Neutrophil (primary cell): Measurements from ENCODE around the gene IPCEF1.
A peak's percentile ranks its signal among the peaks of the same experiment; 100 is the strongest.

Experiments
- H3K27ac ChIP-seq: fragments of 200-600 bp; sonication (generic); 2 replicates; pipeline ENCODE4 v1.5.1; 2016; ENCODE audit warnings: mild to moderate bottlenecking, moderate library complexity
- H3K27me3 ChIP-seq: fragments of 200-600 bp; sonication (generic); 2 replicates; pipeline ENCODE4 v1.6.0; 2016; ENCODE audit warnings: mild to moderate bottlenecking
- H3K36me3 ChIP-seq: fragments of 200-600 bp; sonication (generic); 2 replicates; pipeline ENCODE4 v1.5.1; 2017
- H3K4me1 ChIP-seq, 2 experiments: fragments of 200-600 bp in 1 of 2; sonication (generic) in 1 of 2; 1 replicate in 1 of 2; 2 replicates in 1 of 2; pipeline versions ENCODE4 v1.5.1 to v1.6.1; 2013 to 2016; ENCODE audit warnings: low read depth in 1 of 2, low read length in 1 of 2, mild to moderate bottlenecking in 1 of 2, moderate library complexity in 1 of 2; ENCODE audit not compliant: control insufficient read depth in 1 of 2, insufficient read depth in 1 of 2
- H3K4me3 ChIP-seq, 2 experiments: fragments of 200-600 bp in 1 of 2; sonication (generic) in 1 of 2; 1 replicate in 1 of 2; 2 replicates in 1 of 2; pipeline ENCODE4 v1.5.1; 2013 to 2016; ENCODE audit warnings: low read depth in 1 of 2, low read length in 1 of 2, mild to moderate bottlenecking in 1 of 2, moderate library complexity in 1 of 2
- H3K9me3 ChIP-seq: fragments of 200-600 bp; sonication (generic); 2 replicates; pipeline ENCODE4 v1.5.1; 2016
- CTCF ChIP-seq: fragments of 200-600 bp; sonication (generic); IDR thresholded peaks from 2 replicates; pipeline ENCODE4 v1.5.1; 2016; ENCODE audit warnings: antibody characterized with exemption

The IPCEF1 gene

GRCh38 chr6:154227862-154228520, 128.6 kb downstream of the IPCEF1 start:
- H3K27ac ChIP-seq, result peak overlapping the region; percentile 21
- H3K4me3 ChIP-seq, result no peak overlapping the region
- no peaks in the 10 kb centered on the region for H3K27me3 ChIP-seq
- TF ChIP-seq CTCF, result no peak
- peaks cover 15% of the 10 kb centered on the region for H3K36me3 ChIP-seq
- H3K9me3 ChIP-seq, result no peaks in the 10 kb centered on the region
- peaks cover 0 to 8% of the 10 kb centered on the region in 2 experiments for H3K4me1 ChIP-seq

DNA sequence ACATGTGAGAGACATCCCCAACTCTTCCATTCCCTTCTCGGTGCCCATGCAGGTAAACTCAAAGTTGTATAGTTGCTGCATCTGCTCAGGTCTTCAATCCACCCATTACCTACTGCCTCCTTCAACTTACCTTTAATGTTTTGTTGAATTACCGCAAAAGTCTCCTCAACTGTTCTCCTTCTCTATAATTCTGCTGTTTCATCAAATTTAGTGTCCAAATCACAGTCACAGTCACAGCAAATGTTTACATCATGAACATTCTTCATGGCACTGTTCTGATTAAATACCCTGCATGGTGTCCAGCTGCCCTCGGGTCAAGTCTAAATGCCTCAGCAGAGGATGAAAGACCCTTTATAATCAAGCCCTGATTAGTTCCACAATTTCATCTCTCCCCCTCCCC, 130.1 kb downstream of the IPCEF1 start:
- no peaks in the 10 kb centered on the region for H3K27me3 ChIP-seq
- H3K9me3 ChIP-seq, result no peaks in the 10 kb centered on the region
- H3K36me3 ChIP-seq, result peaks cover 30% of the 10 kb centered on the region
- TF ChIP-seq CTCF, result no peak
- H3K4me1 ChIP-seq, result peaks cover 0 to 8% of the 10 kb centered on the region in 2 experiments
- H3K4me3 ChIP-seq, result no peak overlapping the region
- H3K27ac ChIP-seq, result no peak overlapping the region

DNA sequence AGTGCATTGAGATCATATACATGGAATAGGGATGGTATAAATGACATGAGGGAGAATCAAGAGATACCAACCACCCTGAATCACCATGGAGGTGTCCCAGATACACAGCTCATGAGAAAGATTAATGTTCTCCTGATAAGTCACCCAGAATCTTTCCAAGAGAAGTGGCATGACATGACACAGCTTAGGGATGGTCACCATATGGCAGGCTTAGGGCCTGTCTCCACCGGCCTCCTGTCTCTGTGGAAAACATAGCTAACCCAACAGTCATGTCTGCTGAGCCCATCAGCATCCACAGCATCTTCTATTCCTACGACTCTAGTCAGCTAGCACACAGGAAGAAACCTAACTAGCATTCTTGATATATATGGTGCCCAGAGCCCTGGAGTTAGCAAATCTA, 133.3 kb downstream of the IPCEF1 start:
- Histone ChIP-seq H3K4me3 (no peak overlapping the region), H3K4me1 (no peaks in the 10 kb centered on the region), H3K9me3 (no peaks in the 10 kb centered on the region), H3K27me3 (no peaks in the 10 kb centered on the region), H3K36me3 (peaks cover 54% of the 10 kb centered on the region), H3K27ac (no peak overlapping the region)
- no peak for TF ChIP-seq CTCF

- H3K9me3 ChIP-seq, result no peaks in the 10 kb centered on the region
- H3K27ac ChIP-seq, result no peak overlapping the region
- no peaks in the 10 kb centered on the region for H3K27me3 ChIP-seq
- TF ChIP-seq CTCF, result no peak
- peaks cover 59% of the 10 kb centered on the region for H3K36me3 ChIP-seq
- H3K4me3 ChIP-seq, result no peak overlapping the region
- H3K4me1 ChIP-seq, result no peaks in the 10 kb centered on the region
Measured at GRCh38 chr6:154222716-154223115, 133.9 kb downstream of the IPCEF1 start.

GRCh38 chr6:154219250-154219649, 137.4 kb downstream of the IPCEF1 start:
- Histone ChIP-seq H3K9me3 (no peaks in the 10 kb centered on the region), H3K36me3 (peaks cover 81% of the 10 kb centered on the region), H3K27me3 (no peaks in the 10 kb centered on the region), H3K27ac (no peak overlapping the region), H3K4me1 (no peaks in the 10 kb centered on the region), H3K4me3 (no peak overlapping the region)
- no peak for TF ChIP-seq CTCF
